Tongue (tissue), 3 donors: ENCODE data around the gene RUSC1. TPM values are rescaled to one million over a fixed set of nuclear protein-coding genes. Genes with fewer than 3 reads are reported as not detected.
"Not testable (repeated sequence)": the region's sequence is repeated elsewhere in the genome, so short reads cannot be mapped to it uniquely, and the experiment has no call there.

ENCODE experiments used
- DNase-seq: peaks from one replicate; pipeline ENCODE4 v3.0.0-alpha.2; 2015
- small RNA-seq: library from RNA; depleted of rRNA; stranded (forward); fragments of <200 nt; gene quantifications from one replicate; pipeline ENCODE3, GENCODE V24; 2014; ENCODE audit warnings: low replicate concordance
- total RNA-seq: library from RNA; depleted of rRNA; stranded (reverse); fragments of >200 nt; gene quantifications from one replicate; pipeline ENCODE4 v1.2.3, GENCODE V29; 2014

RUSC1 gene
- total RNA-seq, 1 donor from 2014 or later = 23.0 TPM

DNA sequence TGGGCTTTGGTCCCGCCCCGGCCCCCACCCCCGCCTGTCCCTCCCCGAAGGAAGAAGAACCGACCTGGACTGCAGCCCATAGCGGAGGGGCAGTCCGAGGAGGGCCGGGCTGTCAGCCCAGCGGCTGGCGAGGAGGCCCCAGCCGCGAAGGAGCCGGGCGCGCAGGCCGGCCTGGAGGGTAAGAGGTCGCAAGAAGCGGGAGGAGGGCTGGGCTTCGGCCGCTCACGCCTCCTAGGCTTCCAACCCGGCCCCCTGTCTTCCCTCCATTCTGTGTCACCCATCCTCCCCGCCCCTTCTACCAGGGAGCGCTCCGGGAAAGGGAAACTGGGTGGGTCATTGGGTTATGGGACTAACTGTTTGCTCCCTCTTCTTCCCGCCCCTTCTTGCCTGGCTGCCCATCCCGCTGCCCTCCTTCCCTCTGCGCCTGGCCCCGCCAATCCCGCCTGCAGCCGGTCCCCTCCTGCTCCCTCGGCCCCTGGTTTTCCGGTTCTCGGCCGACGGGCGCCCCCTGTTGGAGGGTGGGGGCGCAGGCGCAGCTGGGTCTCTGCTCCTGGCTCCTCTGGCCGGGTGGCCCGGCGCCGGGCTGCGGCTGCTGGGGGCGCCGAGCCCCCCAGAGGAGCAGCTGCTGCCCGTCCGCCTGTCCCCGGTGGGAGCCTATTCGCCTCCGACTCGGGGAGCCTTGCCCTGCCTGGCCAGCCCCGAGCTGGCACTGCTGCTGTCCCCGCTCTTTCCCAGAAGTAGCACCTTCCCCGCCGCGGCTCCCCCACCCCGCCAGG lies 2.4 kb downstream of the RUSC1 start:
- DNase-seq = peak; percentile 96

DNA sequence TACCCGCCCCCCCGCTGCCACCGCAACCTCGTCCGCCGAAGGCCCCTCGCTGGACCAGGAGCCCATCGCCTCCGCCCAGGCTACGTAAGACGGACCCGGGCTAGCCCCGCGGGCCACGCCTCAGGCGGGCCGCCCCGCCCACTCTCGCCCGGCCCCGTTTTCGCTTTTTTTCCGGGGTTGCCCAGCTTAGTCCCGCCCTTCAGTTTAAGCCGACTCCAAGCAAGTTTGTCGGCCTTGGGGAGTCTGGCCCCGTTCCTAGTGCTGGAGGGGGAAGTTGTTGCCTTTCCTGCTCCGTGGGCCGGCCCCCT lies 3.0 kb downstream of the RUSC1 start:
- DNase-seq = peak; percentile 94

DNA sequence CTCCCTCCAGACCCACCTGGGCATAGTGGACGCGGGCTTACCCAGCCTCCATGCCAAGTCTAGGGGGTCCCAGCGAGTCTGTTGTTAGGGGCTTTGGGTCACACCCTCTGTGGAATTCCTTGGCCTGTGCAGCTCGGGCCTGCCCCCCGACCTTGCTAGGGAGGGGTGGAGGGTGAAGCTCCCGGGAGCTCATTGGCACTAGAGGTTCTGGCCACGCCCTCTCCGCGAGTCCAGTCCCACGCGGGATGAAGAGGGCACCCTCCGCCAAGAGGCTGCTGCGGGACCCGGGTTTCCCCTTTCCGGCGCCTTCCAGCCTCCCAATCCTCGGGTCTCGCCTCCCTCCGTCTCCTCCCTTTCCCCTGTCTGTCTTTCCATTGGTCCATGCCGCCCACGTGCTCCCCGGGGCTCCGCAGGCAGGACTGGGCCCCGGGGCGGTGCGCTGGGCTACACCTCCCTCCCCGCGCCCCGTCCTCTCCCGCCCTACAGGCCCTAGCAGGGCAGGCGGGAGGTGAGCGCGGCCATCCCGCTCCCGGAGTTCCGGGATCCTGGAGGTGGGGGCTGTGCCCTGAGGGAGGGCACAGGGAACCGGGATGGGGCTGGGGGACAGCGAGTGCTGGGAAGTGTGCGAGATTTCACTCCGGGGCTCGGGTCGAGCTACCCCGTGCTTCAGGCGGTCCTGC lies 3.5 kb downstream of the RUSC1 start:
- peak; percentile 98 for DNase-seq

DNA sequence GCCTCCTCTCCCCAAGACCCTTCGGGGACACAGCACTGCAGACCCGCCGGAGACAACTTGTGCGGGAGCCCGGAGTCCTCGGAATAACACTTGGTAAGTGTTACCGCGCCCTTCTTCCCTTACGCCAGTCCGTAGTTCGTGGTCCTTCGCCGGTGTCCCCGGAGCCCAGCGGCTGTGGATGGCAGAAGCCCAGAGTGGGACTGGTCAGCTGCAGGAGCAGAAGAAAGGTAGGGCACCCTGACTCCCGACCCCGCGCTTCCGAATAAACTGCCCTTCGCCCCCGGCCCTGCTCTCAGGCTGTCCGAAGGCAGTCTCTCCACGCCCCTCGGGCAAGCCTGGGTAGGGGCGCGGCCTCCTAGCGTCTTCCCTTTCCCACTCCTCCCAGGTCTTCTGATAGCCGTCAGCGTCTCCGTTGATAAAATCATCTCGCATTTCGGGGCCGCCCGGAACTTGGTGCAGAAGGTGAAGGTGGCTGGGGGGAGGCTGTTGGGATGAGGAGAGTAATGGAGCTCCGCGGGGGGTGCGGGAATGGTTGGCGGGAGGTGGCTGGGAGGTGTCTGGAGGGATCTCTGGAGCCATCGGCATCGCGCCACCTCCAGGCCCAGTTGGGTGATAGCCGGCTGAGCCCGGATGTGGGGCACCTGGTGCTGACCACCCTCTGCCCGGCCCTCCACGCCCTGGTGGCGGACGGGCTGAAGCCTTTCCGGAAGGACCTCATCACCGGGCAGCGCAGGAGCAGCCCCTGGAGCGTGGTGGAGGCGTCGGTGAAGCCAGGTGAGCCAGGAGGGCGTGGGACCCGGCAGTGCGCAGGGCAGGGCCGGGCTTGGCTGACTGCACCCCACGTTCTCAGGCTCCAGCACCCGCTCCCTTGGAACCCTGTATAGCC lies 4.3 kb downstream of the RUSC1 start:
- DNase-seq = peak; percentile 50

DNA sequence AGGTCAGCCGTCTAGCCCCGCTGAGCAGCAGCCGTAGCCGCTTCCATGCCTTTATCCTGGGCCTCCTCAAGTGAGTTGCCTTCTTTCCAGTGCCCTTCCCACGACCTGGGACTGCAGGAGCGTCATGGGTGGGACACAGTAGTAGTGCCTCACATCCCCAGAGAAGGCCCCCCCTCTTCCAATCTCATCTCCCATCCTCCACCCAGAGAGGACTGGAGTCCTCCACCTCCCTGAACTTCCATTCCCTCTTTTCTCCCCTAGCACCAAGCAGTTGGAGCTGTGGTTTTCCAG lies 4.9 kb downstream of the RUSC1 start:
- no peak for DNase-seq

DNA sequence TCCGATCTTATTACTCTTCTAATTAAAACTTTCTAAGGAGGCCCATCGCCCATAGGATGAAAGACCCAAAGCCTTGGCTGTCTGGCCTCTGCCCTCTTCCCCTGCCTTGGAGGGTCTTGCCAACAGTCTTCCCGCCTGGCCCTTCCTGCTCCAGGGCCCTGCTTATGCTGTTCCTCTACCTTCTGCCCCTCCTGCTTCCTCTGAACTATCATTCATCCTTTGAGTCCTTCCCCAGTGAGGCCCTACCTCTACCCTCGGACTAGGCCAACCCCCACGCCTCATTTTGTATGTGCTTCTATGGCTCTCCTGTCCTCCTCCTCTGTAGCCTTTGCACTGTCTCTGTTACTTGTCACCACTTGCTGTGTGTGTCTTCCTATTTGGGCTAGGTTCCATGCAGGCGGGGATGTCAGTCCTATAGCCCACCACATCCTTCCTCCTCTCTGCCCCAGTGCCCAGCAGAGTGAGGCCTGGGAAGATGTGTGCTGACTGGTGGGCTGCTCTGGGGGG lies 5.4 kb downstream of the RUSC1 start:
- no peak for DNase-seq

DNA sequence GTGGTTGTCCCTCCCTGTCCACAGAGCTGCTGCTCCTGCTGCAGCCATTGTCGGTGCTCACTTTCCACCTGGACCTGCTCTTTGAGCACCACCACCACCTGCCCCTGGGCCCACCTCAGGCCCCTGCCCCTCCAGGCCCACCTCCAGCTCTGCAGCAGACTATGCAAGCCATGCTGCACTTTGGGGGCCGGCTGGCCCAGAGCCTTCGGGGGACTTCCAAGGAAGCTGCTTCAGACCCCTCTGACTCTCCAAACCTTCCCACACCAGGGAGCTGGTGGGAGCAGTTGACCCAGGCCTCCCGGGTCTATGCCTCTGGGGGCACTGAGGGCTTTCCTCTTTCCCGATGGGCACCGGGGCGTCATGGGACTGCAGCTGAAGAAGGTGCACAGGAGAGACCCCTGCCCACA lies 5.9 kb downstream of the RUSC1 start:
- no peak for DNase-seq

DNA sequence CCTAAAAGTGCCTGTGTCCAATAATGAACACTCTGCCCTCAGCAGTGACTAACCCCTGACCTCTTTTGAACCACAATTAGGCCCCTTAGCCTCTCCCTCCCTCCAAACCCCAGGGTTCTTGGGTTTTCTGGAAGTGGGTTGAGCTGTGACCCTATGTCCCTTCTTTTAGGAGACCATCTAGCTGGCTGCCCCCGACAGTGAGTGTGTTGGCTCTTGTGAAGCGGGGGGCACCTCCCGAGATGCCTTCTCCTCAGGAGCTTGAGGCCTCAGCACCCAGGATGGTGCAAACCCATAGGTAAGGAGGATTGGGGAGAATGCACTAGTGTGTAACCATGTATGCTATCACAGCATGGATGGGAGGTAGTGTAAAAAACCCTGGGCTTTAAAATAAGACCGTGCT lies 7.3 kb downstream of the RUSC1 start:
- no peak for DNase-seq

DNA sequence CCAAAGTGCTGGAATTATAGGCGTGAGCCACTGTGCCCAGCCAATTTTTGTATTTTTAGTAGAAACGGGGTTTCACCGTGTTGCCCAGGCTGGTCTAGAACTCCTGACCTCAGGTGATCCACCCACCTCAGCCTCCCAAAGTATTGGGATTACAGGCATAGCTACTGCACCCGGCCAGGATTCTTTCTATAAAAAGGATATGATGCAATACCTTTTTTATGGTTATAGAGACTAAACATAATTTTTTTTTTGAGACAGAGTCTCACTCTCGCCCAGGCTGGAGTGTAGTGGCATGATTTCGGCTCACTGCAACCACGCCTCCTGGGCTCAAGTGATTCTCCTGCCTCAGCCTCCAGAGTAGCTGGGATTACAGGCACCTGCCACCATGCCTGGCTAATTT lies 8.2 kb downstream of the RUSC1 start:
- DNase-seq = not testable (repeated sequence)

DNA sequence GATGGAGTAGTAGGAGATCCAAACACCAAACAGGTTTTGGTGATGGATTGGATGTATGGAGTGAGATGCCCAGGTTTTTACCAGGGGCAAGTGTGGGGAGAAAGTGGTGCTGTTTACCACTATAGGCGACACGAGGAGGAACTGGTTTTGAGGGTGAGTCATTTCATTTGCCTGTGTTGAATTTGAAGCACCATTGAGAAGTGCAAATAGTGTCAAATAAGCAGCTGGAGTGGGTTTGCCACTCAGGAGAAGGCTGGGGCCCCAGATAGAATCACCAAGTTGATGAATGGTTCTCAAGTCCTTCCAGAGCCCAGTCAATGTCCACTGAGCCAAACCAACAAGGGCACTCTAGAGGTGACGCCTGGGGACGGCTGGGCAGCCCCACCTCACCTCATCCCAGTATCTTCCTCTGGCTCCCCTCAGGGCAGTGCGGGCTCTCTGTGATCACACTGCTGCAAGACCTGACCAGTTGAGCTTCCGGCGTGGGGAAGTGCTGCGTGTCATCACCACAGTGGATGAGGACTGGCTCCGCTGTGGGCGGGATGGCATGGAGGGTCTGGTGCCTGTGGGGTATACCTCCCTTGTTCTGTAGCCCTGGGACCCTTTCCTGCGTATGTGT lies 9.4 kb downstream of the RUSC1 start:
- no peak for DNase-seq

DNA sequence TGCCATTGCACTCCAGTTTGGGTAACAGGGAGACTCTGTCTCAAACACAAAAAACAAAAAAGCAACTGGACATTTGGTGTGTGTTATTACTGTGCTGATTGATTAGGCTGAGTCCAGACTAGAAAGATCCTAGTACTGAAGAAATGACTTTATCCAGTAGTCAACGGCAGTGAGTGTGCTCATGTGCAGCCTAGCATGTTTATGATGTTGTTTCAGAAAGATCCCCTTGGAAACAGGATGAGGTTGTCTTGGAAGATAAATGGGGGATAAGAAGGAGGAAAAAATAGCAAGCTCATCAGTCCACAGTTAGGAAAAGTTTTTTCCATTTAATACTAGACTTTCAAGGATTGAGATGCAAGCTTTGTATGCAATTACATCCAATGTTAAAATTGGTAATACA lies 14.3 kb downstream of the RUSC1 start:
- no peak for DNase-seq

DNA sequence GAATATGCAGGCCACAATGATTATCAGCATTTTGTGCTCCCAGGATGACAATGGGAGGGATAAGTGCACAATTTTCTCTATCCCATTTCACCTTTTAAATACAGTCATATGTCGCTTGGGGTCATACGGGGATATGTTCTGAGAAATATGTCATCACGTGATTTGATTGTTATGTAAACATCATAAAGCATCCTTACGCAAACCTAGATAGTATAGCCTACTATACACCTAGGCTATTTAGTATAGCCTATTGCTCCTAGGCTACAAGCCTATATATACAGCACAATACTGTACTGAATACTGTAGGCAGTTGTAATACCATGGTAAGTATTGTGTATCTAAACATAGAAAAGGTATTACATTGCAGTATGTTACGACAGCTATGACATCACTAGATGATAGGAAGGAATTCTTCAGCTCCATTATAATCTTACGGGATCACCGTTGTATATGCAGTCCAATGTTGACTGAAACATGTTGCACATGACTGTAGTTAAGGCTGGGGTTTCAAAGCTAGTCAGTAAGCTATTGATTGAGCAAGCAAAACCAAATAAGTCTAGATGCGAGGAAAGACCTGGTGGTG lies 18.9 kb downstream of the RUSC1 start:
- DNase-seq = no peak

DNA sequence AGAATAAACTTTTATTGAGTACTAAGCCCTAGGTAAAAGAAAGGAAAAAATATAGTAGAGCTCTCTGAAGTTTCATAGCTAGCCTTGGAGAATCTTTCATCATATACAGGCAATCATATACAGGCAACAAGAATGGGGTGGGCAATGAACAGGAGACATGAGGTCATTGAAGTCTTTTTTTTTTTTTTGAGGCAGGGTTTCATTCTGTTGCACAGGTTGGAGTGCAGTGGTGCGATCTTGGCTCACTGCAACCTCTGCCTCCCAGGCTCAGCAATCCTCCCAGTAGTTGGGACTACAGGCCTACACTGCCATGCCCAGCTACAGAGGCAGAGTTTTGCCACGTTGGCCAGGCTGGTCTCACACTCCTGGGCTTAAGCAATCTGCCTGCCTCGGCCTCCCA lies 22.1 kb downstream of the RUSC1 start:
- DNase-seq = no peak

DNA sequence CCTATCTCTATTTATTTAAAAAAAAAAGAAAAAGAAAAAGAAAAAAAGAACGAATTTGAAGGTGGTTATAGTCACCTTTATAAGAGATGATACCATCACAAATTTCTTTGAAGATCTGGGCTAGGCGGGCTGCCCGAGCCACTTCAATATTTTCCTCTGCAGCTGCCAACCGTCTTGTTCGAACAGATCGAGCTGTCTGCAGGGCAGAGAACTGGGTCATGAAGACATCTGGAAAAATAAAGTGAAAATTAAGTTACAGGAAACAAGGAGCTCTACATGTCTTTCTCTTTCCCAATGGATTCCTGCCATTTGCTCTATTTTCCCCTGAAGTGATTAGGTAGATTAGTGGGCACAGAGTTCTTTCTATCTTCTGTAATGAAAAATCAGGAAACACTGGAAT lies 31.9 kb downstream of the RUSC1 start:
- DNase-seq = no peak

DNA sequence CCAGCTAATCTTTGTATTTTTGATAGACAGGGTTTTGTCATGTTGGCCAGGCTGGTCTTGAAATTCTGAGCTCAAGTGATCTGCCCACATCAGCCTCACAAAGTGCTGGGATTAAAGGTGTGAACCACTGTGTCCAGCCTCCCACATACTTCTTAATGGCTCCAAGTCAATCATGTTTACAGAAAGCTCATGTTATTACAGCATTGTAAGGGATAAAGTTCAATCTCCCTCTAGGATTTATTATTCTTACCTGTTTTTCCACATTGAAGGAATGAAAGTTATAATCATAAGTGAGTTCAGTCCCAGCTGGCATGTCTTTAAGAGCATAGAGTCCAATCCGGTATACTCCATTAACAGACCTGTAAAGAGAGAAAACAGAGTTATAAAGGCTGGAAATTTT lies 39.4 kb downstream of the RUSC1 start:
- DNase-seq = no peak

DNA sequence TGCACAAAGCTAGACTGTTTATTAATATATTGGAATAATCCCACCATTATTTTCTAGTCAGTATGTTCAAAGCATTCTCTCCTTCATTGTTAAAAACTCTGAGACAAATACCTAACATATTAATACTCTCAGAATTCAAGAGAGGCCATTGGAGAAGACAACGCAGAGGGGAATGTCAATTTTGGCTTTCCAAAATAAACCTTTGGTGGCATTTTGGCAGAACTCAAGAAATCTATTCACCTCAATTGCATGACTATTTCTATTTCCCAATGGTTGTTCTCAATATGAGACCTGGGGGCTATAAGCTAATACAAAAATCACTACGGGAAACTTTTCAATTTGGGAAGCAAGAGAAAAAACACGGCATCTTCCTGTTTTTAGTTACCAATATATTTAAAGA lies 58.5 kb downstream of the RUSC1 start:
- no peak for DNase-seq

DNA sequence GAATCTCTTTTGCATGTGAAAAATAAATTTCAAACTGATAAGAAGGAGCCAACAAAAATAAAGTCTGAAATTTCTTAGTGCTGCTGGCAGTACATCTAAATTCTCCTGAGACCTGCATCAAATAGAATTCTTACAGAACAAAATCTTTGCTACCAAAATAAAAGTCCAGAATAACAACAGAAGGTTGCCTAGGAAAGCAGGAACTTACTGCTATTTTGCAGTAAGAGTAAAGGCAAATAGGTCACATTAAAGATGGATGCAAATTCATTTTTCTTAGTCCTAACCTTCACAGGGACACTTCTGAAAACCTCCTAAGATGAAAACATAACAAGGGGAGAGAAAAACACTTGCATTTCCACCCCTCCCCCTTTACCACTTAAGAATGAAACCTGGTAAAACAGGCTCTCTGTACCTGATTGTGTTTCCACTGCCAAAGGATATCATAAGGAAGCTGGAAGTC lies 59.0 kb downstream of the RUSC1 start:
- DNase-seq = peak; percentile 60

Small RNA genes within 50 kb of the gene (small RNA-seq; reads per million reads assigned to genes)
- gene RNU6-106P = not detected

Other genes starting within 250 kb of the RUSC1 start
- gene EFNA3, start 242.1 kb upstream of the RUSC1 start, total RNA-seq = 0.92 TPM
- gene EFNA1, start 193.0 kb upstream of the RUSC1 start, total RNA-seq = 25.4 TPM
- 11.5 TPM for gene SLC50A1, start 185.0 kb upstream of the RUSC1 start, total RNA-seq
- 20.4 TPM for gene DPM3, start 180.4 kb upstream of the RUSC1 start, total RNA-seq
- gene KRTCAP2, start 147.6 kb upstream of the RUSC1 start, total RNA-seq = 29.6 TPM
- 0.72 TPM for gene TRIM46, start 147.0 kb upstream of the RUSC1 start, total RNA-seq
- gene THBS3, start 113.0 kb upstream of the RUSC1 start, total RNA-seq = 61.0 TPM
- 26.2 TPM for gene MTX1, start 112.2 kb upstream of the RUSC1 start, total RNA-seq
- gene ENTREP3, start 65.4 kb upstream of the RUSC1 start, total RNA-seq = 6.9 TPM
- 22.1 TPM for gene SCAMP3, start 58.5 kb upstream of the RUSC1 start, total RNA-seq
- 26.1 TPM for gene CLK2, start 47.4 kb upstream of the RUSC1 start, total RNA-seq
- 1.6 TPM for gene HCN3, start 43.4 kb upstream of the RUSC1 start, total RNA-seq
- 0.31 TPM for gene PKLR, start 19.5 kb upstream of the RUSC1 start, total RNA-seq
- 95.3 TPM for gene FDPS, start 12.0 kb upstream of the RUSC1 start, total RNA-seq
- 66.9 TPM for gene ASH1L, start 241.9 kb downstream of the RUSC1 start, total RNA-seq